Osteocyte (in vitro differentiated cells): ENCODE measurements around the gene ACBD7. TPM values are rescaled to one million over a fixed set of nuclear protein-coding genes. Genes with fewer than 3 reads are reported as not detected.

ENCODE experiments used
- DNase-seq: peaks from one replicate; pipeline ENCODE4 v3.0.0; 2021; ENCODE audit warnings: mixed read lengths; ENCODE audit not compliant: unreplicated experiment; ENCODE audit errors: extremely low spot score
- H3K27ac Mint-ChIP-seq: one replicate; pipeline ENCODE4 v1.8.0; 2021; ENCODE audit warnings: mild to moderate bottlenecking, mixed read lengths; ENCODE audit not compliant: unreplicated experiment
- H3K27me3 Mint-ChIP-seq: one replicate; pipeline ENCODE4 v1.8.0; 2021; ENCODE audit warnings: mixed read lengths; ENCODE audit not compliant: unreplicated experiment
- H3K36me3 Mint-ChIP-seq: one replicate; pipeline ENCODE4 v1.8.0; 2021; ENCODE audit warnings: mixed read lengths; ENCODE audit not compliant: unreplicated experiment
- H3K4me1 Mint-ChIP-seq: one replicate; pipeline ENCODE4 v1.8.0; 2021; ENCODE audit warnings: mixed read lengths; ENCODE audit not compliant: unreplicated experiment
- H3K4me3 Mint-ChIP-seq: one replicate; pipeline ENCODE4 v1.8.0; 2021; ENCODE audit warnings: mild to moderate bottlenecking, moderate library complexity, mixed read lengths; ENCODE audit not compliant: unreplicated experiment
- H3K9me3 Mint-ChIP-seq: one replicate; pipeline ENCODE4 v1.8.0; 2021; ENCODE audit warnings: mixed read lengths; ENCODE audit not compliant: unreplicated experiment
- CTCF ChIP-seq: fragments of 200-600 bp; sonication (generic); IDR thresholded peaks from 2 replicates; pipeline ENCODE4 v1.5.0; 2021; ENCODE audit warnings: antibody characterized with exemption, mild to moderate bottlenecking, moderate library complexity
- total RNA-seq: library from RNA; stranded (reverse); gene quantifications from 2 replicates; pipeline ENCODE4 v1.2.1, GENCODE V29; 2021

Gene ACBD7
- total RNA-seq, 1 donor from 2014 or later = 0.86 TPM

DNA sequence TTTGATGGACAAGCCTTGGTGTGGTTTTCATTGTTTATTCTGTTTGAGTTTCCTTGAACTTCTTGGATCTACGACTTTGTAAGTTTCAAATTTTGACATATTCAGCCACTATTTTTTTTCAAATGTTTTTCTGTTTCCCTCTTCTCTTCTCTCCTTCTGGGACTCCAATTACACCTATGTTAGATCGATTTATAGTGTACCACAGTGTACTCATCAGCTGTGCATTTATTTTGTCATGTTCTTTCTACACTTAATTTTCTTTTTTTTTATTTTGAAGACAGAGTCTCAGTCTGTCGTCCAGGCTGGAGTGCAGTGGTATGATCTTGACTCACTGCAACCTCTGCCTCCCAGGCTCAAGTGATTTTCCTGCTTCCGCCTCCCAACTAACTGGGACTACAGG, 28.7 kb downstream of the ACBD7 start:
- Mint-ChIP-seq H3K27me3 (peaks cover 45% of the 10 kb centered on the region), H3K4me3 (no peak overlapping the region), H3K4me1 (no peaks in the 10 kb centered on the region), H3K36me3 (peaks cover 8% of the 10 kb centered on the region), H3K9me3 (peaks cover 19% of the 10 kb centered on the region), H3K27ac (no peak overlapping the region)
- no peak for TF ChIP-seq CTCF
- no peak for DNase-seq

DNA sequence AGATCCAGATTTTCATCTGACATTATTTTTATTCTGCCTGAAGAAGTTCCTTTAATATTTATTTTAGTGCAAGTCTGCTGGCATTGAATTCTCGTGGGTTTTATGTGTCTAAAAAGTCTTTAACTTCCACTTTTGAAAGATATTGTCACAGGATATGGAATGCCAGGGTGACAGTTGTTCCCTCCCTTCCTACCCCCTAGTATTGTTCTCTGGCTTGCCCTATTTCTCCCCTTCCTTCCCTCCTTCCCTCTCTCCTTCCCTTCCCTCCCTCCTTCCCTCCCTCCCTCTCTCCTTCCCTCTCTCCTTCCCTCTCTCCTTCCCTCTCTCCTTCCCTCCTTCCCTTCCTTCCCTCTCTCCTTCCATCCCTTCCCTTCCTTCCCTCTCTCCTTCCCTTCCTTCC, 29.9 kb downstream of the ACBD7 start:
- H3K27me3 Mint-ChIP-seq = peaks cover 46% of the 10 kb centered on the region
- no peak for TF ChIP-seq CTCF

DNA sequence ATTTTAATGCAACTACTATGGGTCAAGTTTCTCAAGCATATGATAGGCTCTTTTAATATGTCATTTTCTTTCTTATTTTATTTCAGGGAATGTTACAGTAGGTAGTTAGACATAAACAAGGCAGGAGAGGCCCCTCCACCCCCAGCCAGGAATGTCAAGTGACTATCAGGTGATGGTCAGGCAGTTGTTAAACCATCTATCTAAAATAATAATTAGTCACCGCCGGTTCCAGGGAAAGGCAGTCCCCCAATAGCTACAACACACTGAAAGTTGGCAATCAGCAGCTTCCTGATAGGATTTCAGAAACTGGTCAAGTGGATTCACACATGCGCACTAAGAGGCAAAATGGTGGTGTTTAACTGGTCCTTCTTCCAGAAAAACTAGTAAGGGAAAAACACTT, 35.5 kb downstream of the ACBD7 start:
- TF ChIP-seq CTCF = no peak
- Mint-ChIP-seq H3K36me3 (no peaks in the 10 kb centered on the region), H3K27me3 (peaks cover 24% of the 10 kb centered on the region), H3K9me3 (peaks cover 7% of the 10 kb centered on the region), H3K4me1 (peaks cover 24% of the 10 kb centered on the region), H3K27ac (no peak overlapping the region), H3K4me3 (no peak overlapping the region)
- no peak for DNase-seq

More for the DNA sequence above, 29.9 kb downstream of the ACBD7 start:
- H3K36me3 Mint-ChIP-seq = peaks cover 8% of the 10 kb centered on the region
- H3K9me3 Mint-ChIP-seq = peaks cover 22% of the 10 kb centered on the region
- no peak for DNase-seq
- no peaks in the 10 kb centered on the region for H3K4me1 Mint-ChIP-seq
- H3K27ac Mint-ChIP-seq = no peak overlapping the region
- no peak overlapping the region for H3K4me3 Mint-ChIP-seq

- H3K9me3 Mint-ChIP-seq = peaks cover 7% of the 10 kb centered on the region
- no peak for DNase-seq
Observed at GRCh38 chr10:15052121-15052520, 36.5 kb downstream of the ACBD7 start.

GRCh38 chr10:15049533-15049932, 39.0 kb downstream of the ACBD7 start:
- H3K36me3 Mint-ChIP-seq = no peaks in the 10 kb centered on the region
- H3K27ac Mint-ChIP-seq = no peak overlapping the region

More at GRCh38 chr10:15052121-15052520, 36.5 kb downstream of the ACBD7 start:
- Mint-ChIP-seq H3K36me3 (no peaks in the 10 kb centered on the region), H3K27ac (peak overlapping the region; percentile 12), H3K4me1 (peaks cover 28% of the 10 kb centered on the region), H3K27me3 (peaks cover 24% of the 10 kb centered on the region), H3K4me3 (no peak overlapping the region)
- TF ChIP-seq CTCF = no peak

More at GRCh38 chr10:15049533-15049932, 39.0 kb downstream of the ACBD7 start:
- Mint-ChIP-seq H3K4me3 (no peak overlapping the region), H3K27me3 (peaks cover 4% of the 10 kb centered on the region), H3K4me1 (peaks cover 52% of the 10 kb centered on the region), H3K9me3 (peaks cover 4% of the 10 kb centered on the region)
- no peak for DNase-seq
- no peak for TF ChIP-seq CTCF
